ENCODE measurements around the gene LRPAP1.

- TF ChIP-seq CTCF (IDR thresholded peaks at IDR 0.05): no peak
- no peak for TF ChIP-seq POLR2A (IDR thresholded peaks at IDR 0.05; ENCODE audit: low read depth)
- no peak for TF ChIP-seq EP300 (IDR thresholded peaks at IDR 0.05)
Measured at GRCh38 chr4:3511187-3511586, 21.0 kb downstream of the LRPAP1 start.

Data from esophagus muscularis mucosa (tissue), 4 donors.